Lung microvascular endothelial cell (primary cell): ENCODE measurements around the gene CTRB1. TPM values are rescaled to one million over a fixed set of nuclear protein-coding genes. Genes with fewer than 3 reads are reported as not detected.
"Not testable (repeated sequence)": the region's sequence is repeated elsewhere in the genome, so short reads cannot be mapped to it uniquely, and the experiment has no call there.

Source experiments
- DNase-seq, 2 donors: peaks; one replicate each; pipeline versions ENCODE4 v3.0.0 to v3.0.0-alpha.2; 2010; ENCODE audit warnings: low read depth in 2 of 2
- total RNA-seq: library from RNA; depleted of rRNA; stranded (reverse); fragments of >200 nt; gene quantifications from 2 replicates; pipeline ENCODE4 v1.2.1, GENCODE V29; 2014

Gene CTRB1
- total RNA-seq, 1 donor from 2014 or later: not detected

- peak; percentile 47 to 58 for DNase-seq
These were observed 49.0 kb downstream of the CTRB1 start for GRCh38 chr16:75267631-75268264.

- not testable (repeated sequence) for DNase-seq
These were observed 50.6 kb downstream of the CTRB1 start for GRCh38 chr16:75269358-75269757.

DNA sequence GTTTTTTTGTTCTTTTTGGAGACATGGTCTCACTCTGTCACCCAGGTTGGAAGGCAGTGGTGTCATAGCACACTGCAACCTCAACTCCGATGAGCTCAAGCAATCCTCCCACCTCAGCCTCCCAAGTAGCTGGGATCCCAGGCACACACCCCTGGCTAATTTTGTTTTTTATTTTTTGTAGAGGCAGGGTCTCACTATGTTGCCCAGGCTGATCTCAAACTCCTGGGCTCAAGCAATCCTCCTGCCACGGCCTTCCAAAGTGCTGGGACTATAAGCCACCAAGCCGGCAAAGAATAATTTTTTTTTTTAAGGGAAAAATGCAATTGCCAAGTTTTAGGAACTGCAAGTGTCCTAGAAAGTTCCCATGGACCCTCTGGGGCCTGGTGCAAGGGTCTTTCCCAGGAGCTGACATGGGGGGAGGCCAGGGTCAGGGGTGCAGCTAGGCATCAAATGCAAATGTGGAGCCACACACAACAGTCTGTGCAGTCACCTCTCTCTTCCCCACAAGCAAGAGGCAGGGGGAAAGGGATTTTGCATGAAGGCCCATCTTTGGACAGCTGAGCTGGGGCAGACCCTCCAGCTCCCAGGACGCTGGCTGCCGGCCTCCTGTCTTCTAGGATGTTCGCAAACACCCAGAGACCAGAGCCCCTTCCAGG, 52.8 kb downstream of the CTRB1 start:
- no peak for DNase-seq

DNA sequence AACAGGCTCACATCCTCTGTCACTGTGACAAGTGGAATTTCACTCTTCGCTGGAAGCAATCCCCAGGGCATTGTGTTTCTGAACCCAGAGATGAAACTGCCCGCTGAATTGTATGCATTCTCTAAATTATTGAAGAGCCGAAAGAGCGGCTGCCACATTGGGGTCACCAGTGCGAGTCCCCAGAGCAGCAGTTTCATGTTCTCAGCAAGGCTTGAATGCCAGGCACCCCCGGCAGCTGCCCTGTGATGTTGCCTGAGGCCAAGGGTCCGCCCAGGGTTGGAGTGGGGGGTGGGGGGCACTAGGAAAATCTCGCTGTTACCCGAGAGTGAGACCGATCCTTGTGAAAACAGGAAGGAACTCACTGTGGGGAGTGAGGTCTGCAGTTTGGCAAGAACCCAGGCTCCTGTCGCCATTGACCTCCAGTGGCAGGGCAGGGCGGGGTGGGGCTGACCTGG, 53.3 kb downstream of the CTRB1 start:
- peak in 1 of 2 donors; percentile 57 for DNase-seq

DNA sequence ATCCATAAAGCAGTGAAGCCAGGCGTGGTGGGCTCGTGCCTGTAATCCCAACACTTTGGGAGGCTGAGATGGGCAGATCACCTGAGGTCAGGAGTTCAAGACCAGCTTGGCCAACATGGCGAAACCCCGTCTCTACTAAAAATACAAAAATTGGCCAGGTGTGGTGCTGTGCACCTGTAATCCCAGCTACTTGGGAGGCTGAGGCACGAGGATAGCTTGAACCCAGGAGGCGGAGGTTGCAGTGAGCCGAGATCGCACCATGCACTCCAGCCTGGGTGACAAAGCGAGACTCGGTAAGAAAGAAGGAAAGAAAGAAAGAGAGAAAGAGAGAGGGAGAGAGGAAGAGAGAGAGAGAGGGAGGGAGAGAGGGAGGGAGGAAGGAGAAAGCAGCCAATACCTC, 53.8 kb downstream of the CTRB1 start:
- DNase-seq: not testable (repeated sequence)

DNA sequence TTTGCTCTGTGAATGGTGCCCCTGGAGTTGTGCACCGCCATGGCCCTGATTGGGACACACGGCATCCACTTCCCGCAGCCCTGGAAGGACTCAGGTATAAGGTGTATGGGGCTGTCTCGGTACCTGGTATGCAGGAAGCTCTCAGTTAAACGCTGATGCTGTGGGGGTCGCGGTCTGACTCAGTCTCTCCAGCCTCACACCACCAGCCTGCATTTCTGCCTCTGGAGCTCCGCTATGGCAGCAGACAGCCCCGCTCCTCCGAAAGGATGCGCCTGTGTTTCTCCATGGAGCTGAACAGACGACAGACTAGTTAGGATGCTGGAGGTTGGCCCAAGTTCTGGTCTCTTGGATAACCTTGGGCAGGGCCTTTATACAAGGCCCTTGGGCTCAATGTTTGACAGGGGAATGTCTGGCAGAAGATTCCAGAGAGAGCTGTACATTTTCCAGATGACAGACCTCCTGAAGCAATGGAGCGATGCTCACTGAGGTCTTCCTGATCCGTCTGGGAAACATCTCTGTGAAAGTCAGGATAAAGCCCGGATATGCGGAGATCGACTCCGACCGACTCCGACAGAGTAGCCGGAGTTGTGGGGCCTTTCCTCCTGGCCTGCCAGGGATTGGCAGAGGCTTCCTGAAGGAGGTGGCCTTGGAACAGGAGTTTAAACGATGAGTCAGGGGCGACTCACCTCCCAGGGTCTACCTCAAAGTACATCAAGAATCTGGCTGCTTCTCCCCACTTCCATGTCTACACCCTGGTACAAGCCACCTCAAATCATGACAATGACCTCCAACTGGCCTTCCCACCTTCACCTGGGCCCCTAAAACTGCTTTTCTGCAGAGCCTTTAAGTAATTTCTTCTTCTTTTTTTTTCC, 54.5 kb downstream of the CTRB1 start:
- peak in 1 of 2 donors; percentile 52 for DNase-seq

Other genes starting within 250 kb of the CTRB1 start
- gene WDR59, start 233.9 kb upstream of the CTRB1 start, total RNA-seq: 10.0 and 11.5 TPM in 2 replicates
- gene ZNRF1, start 220.0 kb upstream of the CTRB1 start, total RNA-seq: 7.9 and 10.7 TPM in 2 replicates
- gene LDHD, start 102.2 kb upstream of the CTRB1 start, total RNA-seq: 0.22 and 0.60 TPM in 2 replicates
- gene ZFP1, start 70.5 kb upstream of the CTRB1 start, total RNA-seq: 5.4 and 10.5 TPM in 2 replicates
- not detected in 2 replicates for gene CTRB2, start 11.8 kb upstream of the CTRB1 start, total RNA-seq
- gene BCAR1, start 32.6 kb downstream of the CTRB1 start, total RNA-seq: 65.2 and 104 TPM in 2 replicates
- gene CFDP1, start 214.5 kb downstream of the CTRB1 start, total RNA-seq: 40.9 and 46.2 TPM in 2 replicates
- 25.5 and 43.1 TPM in 2 replicates for gene TMEM170A, start 245.7 kb downstream of the CTRB1 start, total RNA-seq